ENCODE data around the gene SFI1.

The SFI1 gene

GRCh38 chr22:31618057-31618456, 121.7 kb downstream of the SFI1 start:
- DNase-seq (ENCODE audit: low spot score), result no peak

GRCh38 chr22:31618471-31619176, 122.3 kb downstream of the SFI1 start:
- no peak for DNase-seq (ENCODE audit: low spot score)

GRCh38 chr22:31619611-31620300, 123.4 kb downstream of the SFI1 start:
- DNase-seq (ENCODE audit: low spot score), result no peak

GRCh38 chr22:31620756-31621480, 124.6 kb downstream of the SFI1 start:
- no peak for DNase-seq (ENCODE audit: low spot score)

- DNase-seq (ENCODE audit: low spot score), result no peak
Observed at GRCh38 chr22:31621507-31622124, 125.3 kb downstream of the SFI1 start.

GRCh38 chr22:31622980-31623379, 126.6 kb downstream of the SFI1 start:
- DNase-seq (ENCODE audit: low spot score), result no peak

GRCh38 chr22:31623592-31624304, 127.4 kb downstream of the SFI1 start:
- no peak for DNase-seq (ENCODE audit: low spot score)

- DNase-seq (ENCODE audit: low spot score), result no peak
Observed at GRCh38 chr22:31625257-31625640, 128.9 kb downstream of the SFI1 start.

GRCh38 chr22:31625661-31626426, 129.5 kb downstream of the SFI1 start:
- no peak for DNase-seq (ENCODE audit: low spot score)

GRCh38 chr22:31626427-31627150, 130.3 kb downstream of the SFI1 start:
- DNase-seq (ENCODE audit: low spot score), result no peak

GRCh38 chr22:31627223-31627731, 130.9 kb downstream of the SFI1 start:
- DNase-seq (ENCODE audit: low spot score), result no peak

- DNase-seq (ENCODE audit: low spot score), result no peak
Observed at GRCh38 chr22:31628362-31628761, 132.0 kb downstream of the SFI1 start.

- no peak for DNase-seq (ENCODE audit: low spot score)
Observed at GRCh38 chr22:31628969-31629708, 132.8 kb downstream of the SFI1 start.

GRCh38 chr22:31629741-31630184, 133.4 kb downstream of the SFI1 start:
- DNase-seq (ENCODE audit: low spot score), result no peak

- peak; percentile 88 for DNase-seq (ENCODE audit: low spot score)
Observed at GRCh38 chr22:31630331-31631329, 134.3 kb downstream of the SFI1 start.

GRCh38 chr22:31631436-31631835, 135.1 kb downstream of the SFI1 start:
- no peak for DNase-seq (ENCODE audit: low spot score)

GRCh38 chr22:31635638-31636306, 139.4 kb downstream of the SFI1 start:
- DNase-seq (ENCODE audit: low spot score), result no peak

- no peak for DNase-seq (ENCODE audit: low spot score)
Observed at GRCh38 chr22:31637447-31637890, 141.1 kb downstream of the SFI1 start.

All from activated CD4-positive, alpha-beta T cell treated with anti-CD3 and anti-CD28 coated beads, Interleukin-2, Interleukin-4, amounts not matched to agents 100 ng/mL and 50 ng/mL, durations not matched to agents 16 hours and 8 hours (primary cell).